ENCODE data around the gene CAMK2G.
"Not testable (repeated sequence)": the region's sequence is repeated elsewhere in the genome, so short reads cannot be mapped to it uniquely, and the experiment has no call there.

CAMK2G gene

DNA sequence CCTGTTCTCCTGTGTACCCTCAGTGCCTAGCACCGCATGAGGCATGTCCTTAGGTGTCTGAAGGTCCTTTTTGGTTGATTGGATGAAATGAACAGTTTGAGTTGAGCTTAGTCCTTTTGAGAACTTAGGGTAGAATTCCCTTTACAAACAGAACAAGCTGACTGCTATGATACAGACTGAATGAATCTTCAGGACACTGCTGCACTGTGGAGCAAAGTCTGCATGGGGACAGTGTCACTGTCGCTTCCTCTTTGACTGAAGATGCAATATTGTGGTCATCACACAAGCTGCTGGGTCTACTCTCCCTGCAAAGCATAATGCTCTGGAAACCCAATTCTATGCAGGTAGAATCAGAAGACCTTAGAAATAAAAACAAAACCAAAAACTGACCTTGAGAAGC is 28.0 kb upstream of the CAMK2G start:
- DNase-seq, result no peak

DNA sequence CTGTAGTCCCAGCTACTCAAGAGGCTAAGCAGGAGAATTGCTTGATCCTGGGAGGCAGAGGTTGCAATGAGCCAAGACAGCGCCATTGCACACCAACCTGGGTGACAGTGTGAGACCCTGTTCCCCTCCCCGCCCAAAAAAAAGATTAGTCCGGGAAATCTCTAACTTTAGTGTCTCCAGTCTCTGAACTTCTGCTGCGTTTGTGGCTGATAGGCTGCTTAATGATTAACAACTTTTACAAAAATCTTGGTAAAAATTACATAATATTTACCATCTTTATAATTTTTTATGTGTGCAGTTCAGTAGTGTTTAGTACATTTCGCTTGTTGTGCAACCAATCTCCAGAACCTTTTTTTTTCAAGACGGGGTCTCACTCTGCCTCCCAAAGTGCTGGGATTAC is 26.9 kb upstream of the CAMK2G start:
- no peak for DNase-seq

DNA sequence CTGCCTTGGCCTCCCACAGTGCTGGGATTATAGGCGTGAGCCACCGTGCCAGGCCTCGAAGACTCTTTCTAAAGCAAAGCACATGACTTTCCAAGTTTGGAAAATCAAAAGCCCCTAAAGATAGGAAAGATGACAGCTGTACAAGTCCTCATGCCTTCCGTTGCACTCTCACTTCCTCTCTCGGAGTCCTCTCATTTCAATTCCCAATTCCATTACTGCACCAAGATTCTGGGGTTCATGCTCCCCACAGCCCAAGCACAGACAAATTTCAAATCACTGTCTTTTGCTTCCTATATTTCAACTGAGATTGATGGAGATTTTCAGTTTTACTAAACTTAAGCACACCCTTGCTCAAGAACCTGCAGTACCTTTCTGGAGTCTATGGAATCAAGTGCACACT is 25.7 kb upstream of the CAMK2G start:
- DNase-seq, result no peak

DNA sequence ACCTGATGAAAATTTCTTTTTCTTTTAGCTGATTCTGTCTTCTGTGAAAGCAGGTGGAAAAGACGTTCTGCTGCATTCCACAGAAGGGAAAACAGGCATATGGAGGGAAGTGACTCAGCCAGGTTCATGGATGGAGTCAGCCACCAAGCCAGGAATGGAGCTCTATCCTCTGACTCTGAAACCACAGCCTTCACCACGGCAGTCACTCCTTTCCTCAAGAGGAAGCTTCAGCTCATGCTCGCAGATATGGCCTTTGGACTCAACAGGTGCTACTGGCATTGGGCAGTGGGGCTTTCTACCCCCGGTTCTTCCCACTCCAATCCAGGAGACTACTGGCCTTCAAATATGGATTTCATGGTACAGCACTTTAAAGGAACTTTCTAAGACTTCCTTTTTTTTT is 25.1 kb upstream of the CAMK2G start:
- DNase-seq, result no peak

DNA sequence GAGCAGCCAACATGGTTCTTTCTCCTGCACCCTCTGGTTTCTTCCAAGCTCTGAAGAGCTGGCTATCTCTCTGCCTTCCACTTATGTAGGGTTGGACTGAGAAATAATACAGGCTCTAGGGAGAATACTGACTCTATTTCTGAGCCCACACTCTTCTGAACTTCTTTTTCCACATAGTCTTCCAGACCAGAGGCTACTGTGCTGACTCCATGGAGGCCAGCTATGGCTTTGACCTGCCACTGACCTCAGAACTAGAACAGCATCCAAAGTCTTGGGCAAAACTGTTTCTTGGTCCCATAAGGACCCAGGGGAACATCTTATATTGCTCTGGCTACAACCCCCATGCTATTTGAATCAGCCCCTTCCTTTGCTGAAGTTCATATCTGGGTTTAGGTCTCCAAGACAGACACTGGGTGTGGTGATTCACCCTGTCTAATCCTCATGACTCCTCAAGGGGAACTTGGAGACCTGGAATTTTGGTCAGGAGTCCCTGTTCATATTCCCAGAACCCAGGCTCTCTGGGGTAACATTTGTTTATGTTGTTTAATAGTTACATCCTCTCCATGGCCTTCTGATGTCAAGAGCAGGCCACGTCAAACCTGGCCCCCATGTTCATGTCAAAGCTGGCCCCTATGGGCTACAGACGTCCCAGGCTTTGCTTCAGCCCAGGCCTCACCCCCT is 24.5 kb upstream of the CAMK2G start:
- no peak for DNase-seq

DNA sequence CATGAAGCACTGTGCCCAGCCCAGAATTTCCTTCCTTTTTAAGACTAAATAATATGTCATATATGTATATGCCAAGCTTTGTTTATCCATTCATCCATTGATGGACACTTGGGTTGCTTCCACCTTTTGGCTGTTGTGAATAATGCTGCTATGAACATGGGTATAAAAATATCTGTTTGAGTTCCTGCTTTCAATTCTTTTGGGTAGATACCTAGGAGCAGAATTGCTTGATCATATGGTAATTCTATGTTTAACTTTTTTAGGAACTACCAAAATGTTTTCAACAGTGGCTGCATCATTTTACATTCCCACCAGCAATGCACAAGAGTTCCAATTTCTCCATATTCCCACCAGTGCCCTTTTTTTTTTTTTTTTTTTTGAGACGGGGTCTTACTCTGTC is 23.3 kb upstream of the CAMK2G start:
- no peak for DNase-seq

DNA sequence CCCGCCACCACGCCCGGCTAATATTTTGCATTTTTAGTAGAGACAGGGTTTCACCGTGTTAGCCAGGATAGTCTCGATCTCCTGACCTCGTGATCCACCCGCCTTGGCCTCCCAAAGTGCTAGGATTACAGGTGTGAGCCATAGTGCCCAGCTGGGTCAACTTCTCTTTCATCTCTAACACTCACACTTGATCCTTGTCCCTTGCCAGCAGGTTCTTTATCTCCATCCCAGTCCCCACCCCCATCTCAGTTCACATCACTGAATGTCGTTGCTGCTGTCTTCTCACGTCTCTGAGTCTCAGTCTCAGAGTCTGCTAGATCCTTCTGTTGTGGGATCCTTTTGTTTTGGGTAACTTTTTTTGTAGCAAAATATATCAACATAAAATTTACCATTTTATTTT is 21.0 kb upstream of the CAMK2G start:
- DNase-seq, result not testable (repeated sequence)

DNA sequence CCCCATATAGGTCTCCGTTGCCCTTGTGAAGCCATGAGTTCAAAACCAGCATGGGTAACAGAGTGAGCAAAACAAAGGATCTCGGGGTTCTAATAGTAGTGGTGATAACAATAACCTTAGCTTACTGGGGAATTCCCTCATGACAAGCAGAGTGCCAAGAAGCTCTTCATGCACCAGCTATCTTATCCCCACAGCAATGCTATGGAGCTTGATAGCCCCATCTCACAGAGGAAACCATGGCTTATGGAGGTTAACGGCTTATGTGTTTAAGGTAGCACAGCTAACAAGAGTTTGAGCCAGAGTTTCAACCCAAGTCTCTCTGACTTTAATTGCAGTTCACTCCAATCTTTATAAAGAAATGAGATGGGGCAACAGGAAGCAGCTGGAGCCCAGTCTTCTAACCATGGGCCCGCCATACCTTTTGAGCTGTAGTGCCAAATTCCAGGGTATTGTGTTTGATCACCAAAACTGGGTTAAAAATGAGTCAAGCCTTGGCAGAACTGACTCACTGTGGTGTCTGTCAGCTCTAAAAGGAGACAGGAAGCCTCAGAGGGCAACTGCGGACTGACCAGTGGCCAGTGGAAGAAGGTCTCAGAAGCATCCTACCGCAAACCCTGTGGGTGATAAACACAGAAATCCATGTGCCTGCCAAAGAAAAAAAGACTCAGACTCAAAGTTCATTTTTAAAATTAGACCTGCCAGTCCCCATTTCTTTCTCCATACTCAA is 20.1 kb upstream of the CAMK2G start:
- DNase-seq, result peak; percentile 79

DNA sequence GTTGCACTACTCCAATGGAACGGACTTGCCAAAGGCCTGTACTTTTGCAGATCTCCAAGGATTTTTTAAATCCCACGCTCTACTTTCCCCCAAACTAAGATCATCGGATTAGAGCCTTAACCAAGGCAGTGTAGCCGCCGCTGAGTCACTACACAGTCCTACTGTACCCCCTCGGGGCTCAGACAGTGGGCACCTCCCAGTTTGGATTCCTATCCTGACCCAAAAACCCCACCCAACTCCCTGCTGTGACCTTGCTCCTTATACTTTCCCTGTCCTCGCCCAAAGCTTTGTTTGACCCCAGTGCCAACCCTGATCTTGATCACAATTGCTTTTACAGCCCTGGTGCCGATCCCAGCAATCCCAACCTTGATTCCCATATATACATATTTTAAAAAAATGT is 19.1 kb upstream of the CAMK2G start:
- no peak for DNase-seq

DNA sequence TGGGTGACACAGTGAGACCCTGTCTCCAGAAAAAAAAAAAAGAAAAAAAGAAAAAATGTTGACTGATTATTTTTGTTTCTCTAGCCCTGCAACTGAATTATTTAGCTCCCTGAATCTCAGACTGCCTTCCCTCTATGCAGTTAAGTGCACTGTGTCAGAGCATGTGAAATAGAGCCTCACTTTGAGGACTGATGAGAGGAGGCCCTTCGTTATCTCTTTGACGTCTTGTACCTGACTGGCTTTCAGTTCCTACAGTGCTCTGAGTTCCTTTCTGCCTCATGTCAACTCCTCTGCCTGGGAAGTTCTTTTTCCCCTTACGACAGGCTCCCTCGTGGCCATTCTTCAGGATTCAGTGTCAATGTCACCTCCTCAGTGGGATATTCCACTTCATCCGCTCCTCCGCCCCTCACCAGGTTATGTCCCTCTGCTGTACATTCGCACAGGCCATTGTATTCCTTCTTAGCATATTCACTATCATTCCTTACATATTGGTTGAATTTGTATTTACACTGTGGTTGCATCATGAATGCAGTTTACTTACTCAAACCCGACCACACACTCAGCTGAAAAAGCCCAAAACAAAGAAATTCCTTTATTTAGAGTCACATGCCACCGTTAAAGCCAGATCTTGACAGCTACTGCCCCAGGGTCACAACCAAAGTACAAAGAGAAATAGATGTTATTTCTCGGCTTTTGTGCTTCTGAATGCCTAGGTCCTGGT is 18.1 kb upstream of the CAMK2G start:
- no peak for DNase-seq

DNA sequence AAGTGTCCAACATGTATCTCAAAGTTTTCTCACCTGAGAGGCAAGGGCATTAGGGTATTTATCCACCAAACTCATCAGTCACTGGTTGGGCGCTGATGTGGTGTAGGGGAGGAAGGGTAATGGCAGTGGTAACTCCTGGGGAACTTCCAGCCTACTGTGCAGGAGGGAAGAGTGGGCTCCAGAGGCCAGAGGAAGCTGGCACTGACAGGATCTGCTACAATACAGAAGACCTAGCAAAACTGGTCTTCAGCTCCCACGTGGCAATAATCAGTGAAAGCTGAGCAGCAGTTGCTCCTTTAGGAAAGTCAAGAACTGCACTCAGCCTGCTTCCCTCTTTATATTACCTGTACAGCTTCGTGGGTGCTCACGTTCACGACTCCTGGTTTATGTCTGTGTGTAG is 17.2 kb upstream of the CAMK2G start:
- no peak for DNase-seq

DNA sequence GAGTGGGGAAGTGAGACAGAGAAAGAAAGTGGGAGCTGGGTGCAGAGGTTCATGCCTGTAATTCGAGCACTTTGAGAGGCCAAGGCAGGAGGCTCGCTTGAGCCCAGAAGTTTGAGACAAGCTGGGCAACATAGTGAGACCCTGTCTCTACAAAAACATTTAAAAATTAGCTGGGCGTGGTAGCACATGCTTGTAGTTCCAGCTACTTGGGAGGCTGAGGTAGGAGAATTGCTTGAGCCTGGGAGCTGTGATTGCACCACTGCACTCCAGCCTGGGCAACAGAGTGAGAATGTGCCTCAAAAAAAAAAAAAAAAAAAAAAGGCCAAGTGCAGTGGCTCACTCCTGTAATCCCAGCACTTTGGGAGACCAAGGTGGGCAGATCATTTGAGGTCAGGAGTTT is 16.5 kb upstream of the CAMK2G start:
- not testable (repeated sequence) for DNase-seq

DNA sequence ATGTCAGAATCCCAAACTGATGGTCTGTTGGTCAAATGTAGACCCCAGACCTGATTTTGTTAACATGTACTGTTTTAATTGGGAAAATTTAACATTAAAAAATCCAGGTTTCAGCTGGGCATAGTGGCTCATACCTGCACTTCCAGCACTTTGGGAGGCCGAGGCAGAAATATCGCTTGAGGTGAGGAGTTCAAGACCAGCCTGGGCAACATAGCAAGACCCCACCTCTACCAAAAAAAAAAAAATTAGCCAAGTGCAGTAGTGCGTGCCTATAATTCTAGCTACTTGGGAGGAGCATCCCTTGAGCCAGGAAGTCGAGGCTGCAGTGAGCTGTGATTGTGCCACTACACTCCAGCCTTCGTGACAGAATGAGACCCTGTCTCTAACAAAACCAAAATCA is 15.9 kb upstream of the CAMK2G start:
- no peak for DNase-seq

DNA sequence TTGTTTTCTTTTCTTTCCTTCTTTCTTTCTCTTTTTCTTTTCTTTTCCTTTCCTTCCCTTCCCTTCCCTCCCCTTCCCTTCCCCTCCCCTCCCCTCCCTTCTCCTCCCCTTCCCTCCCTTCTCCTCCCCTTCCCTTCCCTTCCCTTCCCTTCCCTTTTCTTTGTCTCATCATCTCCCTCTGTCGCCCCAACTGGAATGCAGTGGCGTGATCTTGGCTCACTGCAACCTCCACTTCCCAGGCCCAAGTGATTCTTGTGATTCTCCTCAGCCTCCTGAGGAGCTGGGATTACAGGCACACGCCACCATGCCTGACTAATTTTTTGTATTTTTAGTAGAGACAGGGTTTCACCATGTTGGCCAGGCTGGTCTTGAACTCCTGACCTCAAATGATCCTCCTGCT is 15.1 kb upstream of the CAMK2G start:
- not testable (repeated sequence) for DNase-seq

DNA sequence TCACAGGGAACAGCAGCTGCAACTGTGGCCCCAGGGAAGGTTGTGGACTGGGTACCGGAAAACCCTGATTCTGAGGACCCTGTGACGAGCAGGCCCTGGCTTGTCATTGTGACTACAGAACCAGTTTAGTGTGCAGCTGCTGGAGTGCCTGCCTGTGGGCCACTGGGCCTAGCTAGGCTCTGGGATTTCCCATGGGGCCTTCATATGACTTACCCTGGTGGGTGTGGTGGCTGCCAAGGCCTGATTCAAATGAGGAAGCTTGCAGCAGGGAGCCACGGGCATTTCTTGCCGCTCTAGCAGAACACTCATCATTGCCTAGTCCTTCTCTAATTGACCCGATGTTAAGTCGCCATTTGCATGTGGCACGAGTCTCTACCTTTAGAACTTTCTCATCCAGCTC is 14.7 kb upstream of the CAMK2G start:
- peak; percentile 60 for DNase-seq

DNA sequence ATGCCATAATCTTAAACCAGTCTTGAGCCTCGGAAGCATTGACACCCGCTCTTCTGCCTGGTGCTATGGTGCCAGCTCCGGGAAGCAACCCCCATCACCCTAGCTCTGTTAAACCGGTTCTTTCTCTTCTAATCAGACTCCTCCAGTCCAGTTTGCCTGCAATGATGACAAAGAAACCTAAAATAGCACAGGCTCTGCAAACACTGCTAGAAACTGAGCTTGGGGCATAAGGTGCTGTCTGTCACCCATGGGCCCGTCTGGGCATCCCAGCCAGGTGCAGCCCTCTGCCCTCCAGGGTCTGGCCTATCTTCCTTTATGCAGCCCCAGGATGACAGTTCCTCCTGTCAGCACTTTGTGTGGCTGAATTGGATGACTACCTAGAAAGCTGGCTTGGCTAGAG is 14.2 kb upstream of the CAMK2G start:
- no peak for DNase-seq

DNA sequence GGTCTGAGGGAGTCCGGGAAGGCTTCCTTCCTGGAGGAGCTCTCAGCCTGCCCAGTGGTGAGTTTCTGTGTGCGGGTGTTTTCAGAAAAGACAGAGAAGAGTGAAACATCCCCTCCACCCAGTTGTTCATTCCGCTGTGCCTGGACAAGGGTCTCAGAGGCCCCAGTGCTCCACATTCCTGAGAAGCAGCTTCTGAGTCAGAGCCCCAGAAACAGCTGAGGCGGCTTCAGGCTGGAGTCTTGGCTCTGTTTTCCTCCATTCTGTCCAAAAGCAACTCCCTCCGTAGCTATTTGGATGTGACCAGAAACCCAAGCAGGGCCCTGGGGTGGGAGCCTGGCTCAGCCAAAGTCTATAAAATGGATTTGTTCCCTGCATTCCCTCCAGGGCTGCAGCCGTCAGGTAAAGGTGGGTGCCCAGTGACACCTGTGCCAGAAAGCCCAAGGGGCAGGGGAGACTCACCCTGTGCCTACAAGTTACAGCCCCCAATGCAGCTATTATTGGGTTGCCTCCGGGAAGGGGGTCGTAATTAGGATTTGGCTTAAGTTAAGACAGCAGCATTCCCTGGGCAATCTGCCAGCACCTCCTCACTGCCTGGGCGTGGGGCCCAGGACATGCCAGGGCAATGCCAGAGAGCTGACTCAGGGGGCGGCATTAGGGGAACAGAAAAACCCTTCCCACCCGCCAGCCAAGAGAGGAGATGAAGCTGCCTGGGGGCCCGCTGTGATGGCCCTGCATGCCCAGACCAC is 13.1 kb upstream of the CAMK2G start:
- no peak for DNase-seq

DNA sequence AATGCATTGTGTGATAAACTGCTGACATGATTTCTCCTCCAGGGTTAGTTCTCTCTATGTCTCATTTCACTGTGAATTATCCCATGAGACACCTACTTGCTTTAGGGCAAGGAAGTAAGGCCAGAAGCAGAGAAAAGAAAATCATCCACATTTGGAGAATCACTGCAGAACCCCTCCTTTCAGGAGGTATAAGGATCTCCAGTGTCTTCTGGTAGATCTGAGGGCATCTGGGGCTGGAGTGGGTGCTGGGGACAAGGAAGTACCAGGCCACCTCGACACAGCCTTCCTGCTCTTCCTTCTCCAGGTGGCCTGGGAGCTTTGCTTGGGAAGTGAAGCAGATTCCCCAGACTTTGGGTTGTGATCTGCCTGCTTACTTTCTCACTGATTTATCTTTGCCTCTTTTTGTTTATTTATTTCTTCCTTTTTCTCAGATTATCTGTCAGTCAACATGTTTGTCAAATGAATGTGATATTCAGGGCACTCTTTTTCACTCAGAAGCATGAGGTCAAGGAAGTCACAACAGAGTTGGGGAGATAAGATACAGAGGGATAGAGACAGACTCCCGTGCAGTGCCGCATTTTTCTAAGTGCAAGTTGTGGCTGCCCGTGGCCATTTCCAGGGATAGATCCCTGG is 12.4 kb upstream of the CAMK2G start:
- no peak for DNase-seq

DNA sequence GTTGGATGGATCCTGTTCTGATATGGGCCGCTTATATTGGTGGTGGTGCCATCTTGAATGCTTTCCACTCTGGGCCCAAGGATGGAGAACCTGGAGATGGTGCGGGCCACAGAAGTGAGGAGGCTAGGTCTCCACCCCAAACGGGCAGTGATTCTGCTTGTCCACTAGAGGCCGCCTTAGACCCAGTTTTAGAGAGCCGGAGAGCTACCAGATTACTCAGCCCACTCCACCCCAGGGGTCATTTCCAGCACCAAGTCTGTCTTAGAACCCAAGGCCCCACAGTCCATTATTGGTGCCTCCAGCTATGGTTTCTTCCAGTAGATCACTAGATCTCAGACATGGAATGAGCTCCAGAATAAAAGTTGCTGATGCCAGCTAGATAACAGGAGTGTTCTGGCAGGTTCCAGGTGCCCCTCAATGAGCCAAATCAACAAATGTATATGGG is 11.8 kb upstream of the CAMK2G start:
- DNase-seq, result peak; percentile 86

DNA sequence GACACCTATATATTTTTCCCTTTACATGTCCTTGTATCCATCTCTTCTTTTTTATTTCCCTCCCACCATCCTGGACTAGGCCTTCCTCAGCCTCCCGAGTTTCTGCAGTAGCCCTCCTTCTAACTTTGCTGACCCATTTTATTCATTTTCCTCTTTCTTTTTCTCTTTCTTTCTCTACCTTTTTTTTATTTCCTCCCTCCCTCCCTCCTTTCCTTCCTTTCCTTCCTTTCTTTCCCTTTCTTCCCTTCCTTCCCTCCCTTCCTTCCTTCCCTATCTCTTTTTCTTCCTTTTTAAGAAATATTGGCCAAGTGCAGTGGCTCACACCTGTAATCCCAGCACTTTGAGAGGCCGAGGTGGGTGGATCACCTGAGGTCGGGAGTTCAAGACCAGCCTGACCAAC is 9.7 kb upstream of the CAMK2G start:
- no peak for DNase-seq

DNA sequence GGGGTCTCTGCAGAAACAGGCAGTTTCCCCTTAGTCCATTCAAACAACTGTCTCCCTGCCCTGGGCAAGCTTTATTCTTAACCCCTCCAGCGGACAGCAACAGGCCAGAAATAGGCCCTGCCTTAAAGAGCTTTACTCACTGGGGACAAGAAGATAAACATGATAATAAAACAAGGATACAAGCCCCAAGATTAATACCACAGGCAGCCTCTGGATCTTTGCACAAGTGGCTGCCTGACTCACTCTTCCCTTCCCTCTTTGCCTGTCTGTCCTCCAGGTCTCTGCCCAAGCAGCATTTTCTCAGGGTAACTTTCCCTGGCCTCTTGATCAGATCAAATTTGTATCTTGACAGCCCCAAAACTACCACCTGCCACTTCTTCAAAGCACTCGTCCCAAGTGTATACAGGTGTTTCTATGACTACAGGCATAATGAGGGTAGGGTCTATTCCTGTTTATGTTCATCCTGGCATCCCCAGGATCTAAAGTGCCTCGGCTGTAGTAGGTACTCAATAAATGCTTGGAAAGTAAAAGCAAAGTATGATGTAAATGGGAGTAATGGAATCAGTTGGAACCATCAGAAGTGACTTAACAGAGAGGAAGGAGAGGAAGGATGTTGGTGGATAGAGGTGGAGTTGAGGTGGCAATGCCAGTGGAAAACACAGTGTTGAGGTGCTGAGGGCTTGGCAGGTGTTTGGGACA is 7.0 kb upstream of the CAMK2G start:
- DNase-seq, result no peak

Measured in activated CD4-positive, alpha-beta T cell treated with anti-CD3 and anti-CD28 coated beads, Interleukin-10, Interleukin-2, amounts not matched to agents 100 ng/mL and 50 ng/mL, durations not matched to agents 16 hours and 8 hours (primary cell).